ENCODE measurements around the gene CSTPP1. TPM values are rescaled to one million over a fixed set of nuclear protein-coding genes. Genes with fewer than 3 reads are reported as not detected.

Gene CSTPP1
- total and polyA plus RNA-seq, 2 donors (not counting 3 experiments of a cell fraction or from before 2014, with no cell fraction given): 25.9 to 38.2 TPM

DNA sequence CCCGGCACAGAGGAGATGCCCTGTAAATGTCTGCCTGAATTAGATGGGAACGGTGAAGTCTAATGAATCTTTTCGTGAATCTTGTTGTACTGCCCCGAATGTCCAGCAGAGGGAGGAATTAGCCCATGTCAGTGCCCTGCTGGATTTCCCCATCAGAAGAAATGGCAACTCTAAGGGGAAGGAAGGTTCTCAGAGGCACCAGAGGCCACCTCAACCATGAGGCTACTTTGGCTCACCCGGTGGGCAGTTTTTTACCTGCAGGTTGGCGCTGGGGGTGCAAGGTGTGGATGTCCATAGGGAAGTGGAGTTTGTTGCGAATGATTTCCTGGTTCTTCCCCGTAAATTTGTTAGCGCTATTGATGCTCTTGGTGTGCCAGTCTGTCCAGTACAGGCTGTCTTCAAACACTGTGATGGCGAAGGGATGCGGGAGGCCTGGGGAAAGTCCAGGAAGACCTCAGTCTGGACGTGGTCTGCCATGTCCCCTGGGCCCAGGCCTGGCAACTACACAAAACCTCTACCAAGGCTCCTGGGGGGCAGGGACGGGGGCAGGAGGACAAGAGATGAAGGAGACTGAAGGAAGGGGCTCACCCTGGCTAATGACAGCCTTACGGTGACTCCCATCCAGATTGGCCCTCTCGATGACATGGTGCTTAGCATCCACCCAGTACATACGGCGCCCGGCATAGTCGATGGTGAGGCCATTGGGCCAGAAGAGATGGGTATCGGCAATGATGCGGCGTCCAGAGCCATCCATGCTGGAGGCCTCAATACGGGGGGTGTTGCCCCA lies 46.7 kb upstream of the CSTPP1 start:
- no peaks in the 10 kb centered on the region for H3K79me2 ChIP-seq (ENCODE audit: control insufficient read depth, insufficient read depth, low read length)
- no peak overlapping the region for H3K9ac ChIP-seq (replicated peaks; ENCODE audit: extremely low read depth, insufficient read depth, low read length)
- no peak overlapping the region for H3K27ac ChIP-seq (ENCODE audit: insufficient read depth, low read depth, low read length)
- no peaks in the 10 kb centered on the region for H3K9me1 ChIP-seq (replicated peaks; ENCODE audit: control insufficient read depth, extremely low read depth, insufficient read depth, low read length)
- H3K27me3 ChIP-seq (ENCODE audit: control insufficient read depth in 2 of 2, insufficient read depth in 2 of 2, low read length in 2 of 2): no peaks in the 10 kb centered on the region
- no peak overlapping the region for H3K4me3 ChIP-seq (replicated peaks in 1 of 3; ENCODE audit: insufficient read depth in 1 of 3, low read depth in 1 of 3, low read length in 3 of 3)
- no peaks in the 10 kb centered on the region for H3K4me1 ChIP-seq (ENCODE audit: control insufficient read depth, extremely low read depth, insufficient read depth, low read length)
- no TSS peak for BruUV-seq (replicated peaks)
- H3K36me3 ChIP-seq (ENCODE audit: control insufficient read depth in 2 of 2, extremely low read depth in 1 of 2, insufficient read depth in 2 of 2, low read length in 2 of 2): no peaks in the 10 kb centered on the region
- H3K9me3 ChIP-seq (replicated peaks; ENCODE audit: control insufficient read depth, insufficient read depth, low read length): no peaks in the 10 kb centered on the region
- no peaks in the 10 kb centered on the region for H4K20me1 ChIP-seq (replicated peaks; ENCODE audit: control insufficient read depth, extremely low read depth, insufficient read depth, low read length)
- H3K4me2 ChIP-seq (ENCODE audit: insufficient read depth, low read length): no peak overlapping the region
- intact Hi-C loops (cut with micrococcal nuclease): loop anchor here (1.0 kb wide), 3 partner anchors 263 to 465 kb away; no protein-coding TSS in a partner anchor
- CTCF ChIA-PET: interaction anchor here (0.9 to 7.4 kb wide), 4 partner anchors 27 to 271 kb away, joined by 3 to 120 read pairs (median 42); no protein-coding TSS in a partner anchor
- POLR2A ChIA-PET: no interaction called here
- DNase-seq (ENCODE audit: low read depth, low spot score): peak; percentile 72
- H2AFZ ChIP-seq (ENCODE audit: low read depth, low read length): no peak overlapping the region
- dilution Hi-C loops (cut with MboI; ENCODE audit: extremely low pct_ligation_motif_present, low sequenced_read_pairs): no loop called here
- TF ChIP-seq POLR2AphosphoS5 (IDR thresholded peaks at IDR 0.05; ENCODE audit: insufficient read depth, low read depth, low read length) (no peak), JUN (IDR thresholded peaks at IDR 0.05; ENCODE audit: borderline replicate concordance, insufficient read depth, insufficient read length, low read depth) (no peak), POLR2A (IDR thresholded peaks at IDR 0.05; ENCODE audit: low read depth, low read length) (no peak), GATA2 (IDR thresholded peaks at IDR 0.05; ENCODE audit: insufficient read depth, insufficient read length, low read depth, low read length) (no peak), FOS (IDR thresholded peaks at IDR 0.05; ENCODE audit: borderline replicate concordance, insufficient read depth, low read length) (no peak), MYC (IDR thresholded peaks at IDR 0.05; ENCODE audit: low read depth, low read length) (no peak), EZH2 (IDR thresholded peaks at IDR 0.05; ENCODE audit: borderline replicate concordance, low read depth, low read length, severe bottlenecking) (no peak)
- TF ChIP-seq, protein P1, sequence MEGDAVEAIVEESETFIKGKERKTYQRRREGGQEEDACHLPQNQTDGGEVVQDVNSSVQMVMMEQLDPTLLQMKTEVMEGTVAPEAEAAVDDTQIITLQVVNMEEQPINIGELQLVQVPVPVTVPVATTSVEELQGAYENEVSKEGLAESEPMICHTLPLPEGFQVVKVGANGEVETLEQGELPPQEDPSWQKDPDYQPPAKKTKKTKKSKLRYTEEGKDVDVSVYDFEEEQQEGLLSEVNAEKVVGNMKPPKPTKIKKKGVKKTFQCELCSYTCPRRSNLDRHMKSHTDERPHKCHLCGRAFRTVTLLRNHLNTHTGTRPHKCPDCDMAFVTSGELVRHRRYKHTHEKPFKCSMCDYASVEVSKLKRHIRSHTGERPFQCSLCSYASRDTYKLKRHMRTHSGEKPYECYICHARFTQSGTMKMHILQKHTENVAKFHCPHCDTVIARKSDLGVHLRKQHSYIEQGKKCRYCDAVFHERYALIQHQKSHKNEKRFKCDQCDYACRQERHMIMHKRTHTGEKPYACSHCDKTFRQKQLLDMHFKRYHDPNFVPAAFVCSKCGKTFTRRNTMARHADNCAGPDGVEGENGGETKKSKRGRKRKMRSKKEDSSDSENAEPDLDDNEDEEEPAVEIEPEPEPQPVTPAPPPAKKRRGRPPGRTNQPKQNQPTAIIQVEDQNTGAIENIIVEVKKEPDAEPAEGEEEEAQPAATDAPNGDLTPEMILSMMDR (IDR thresholded peaks at IDR 0.05; ENCODE audit: extremely low read depth in 1 of 2, insufficient read depth in 1 of 2, low read depth in 1 of 2, low read length in 2 of 2): peak; percentile 75 to 81
- peak; percentile 94 for FAIRE-seq

Measured in endothelial cell of umbilical vein (primary cell).